Measurements from ENCODE around the gene PSMA4. TPM values are rescaled to one million over a fixed set of nuclear protein-coding genes. Genes with fewer than 3 reads are reported as not detected.

PSMA4 gene
- total RNA-seq (100 to 1,000 TPM in 6 of 7 donors, 10 to 100 TPM in 1; 99.0 to 128 (median 110) TPM), polyA plus RNA-seq (100 to 1,000 TPM; 176 to 243 (median 207) TPM)
- long read RNA-seq, donor 1, full-length matches to known transcripts, result 89 of 279 reads
- long read RNA-seq, donor 1, partial matches to known transcripts, result 184 of 279 reads
- long read RNA-seq, donor 1, other reads (novel, unspliced or antisense), result 6 of 279 reads
- long read RNA-seq, donor 2, full-length matches to known transcripts, result 64 of 235 reads
- long read RNA-seq, donor 2, partial matches to known transcripts, result 171 of 235 reads
- long read RNA-seq, donor 2, other reads (novel, unspliced or antisense), result 0 of 235 reads

DNA sequence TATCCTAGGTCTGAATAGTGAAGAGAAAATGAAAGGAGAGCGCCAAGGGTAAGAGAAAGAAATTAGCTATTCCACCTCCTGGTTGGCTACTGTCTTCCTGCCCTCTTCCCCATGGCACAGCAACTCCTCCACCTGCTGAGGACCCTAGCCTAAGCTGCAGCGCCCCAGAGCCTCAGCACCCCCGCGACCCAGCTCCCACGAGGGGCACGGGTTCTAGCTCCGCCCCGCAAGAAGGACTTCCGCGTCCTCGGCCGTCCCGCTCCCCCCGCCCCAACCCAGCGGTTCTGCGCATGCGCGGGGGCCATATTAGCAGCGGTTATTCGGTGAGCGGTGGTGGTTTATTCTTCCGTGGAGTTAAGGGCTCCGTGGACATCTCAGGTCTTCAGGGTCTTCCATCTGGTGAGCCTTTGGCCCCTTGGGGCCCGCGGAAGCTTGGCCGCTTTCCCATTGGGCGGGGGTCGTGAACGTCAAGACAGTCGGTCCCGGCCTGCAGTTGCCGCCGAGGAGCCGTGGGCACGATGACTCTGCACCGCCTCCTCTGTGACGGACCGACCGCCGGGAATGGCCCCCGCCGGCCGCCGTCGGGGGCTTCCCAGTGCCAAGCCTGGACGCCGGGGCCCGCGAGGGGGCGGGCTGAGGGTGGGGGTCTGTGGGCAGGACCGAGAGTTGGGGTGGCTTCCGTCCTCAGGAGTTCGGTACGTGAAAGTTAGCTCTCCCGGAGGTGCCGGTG is at the start of gene PSMA4:
TSS of gene PSMA4 (plus strand) at position 304 of the 730 bp plus-strand sequence. CDS start 1,484 bp downstream, outside the sequence.
- TF ChIP-seq POLR2A (IDR thresholded peaks at IDR 0.05) (peak in 2 of 3 donors; percentile 76 to 77), POLR2AphosphoS5 (IDR thresholded peaks at IDR 0.05) (peak; percentile 98)
- TF ChIP-seq, protein P1, sequence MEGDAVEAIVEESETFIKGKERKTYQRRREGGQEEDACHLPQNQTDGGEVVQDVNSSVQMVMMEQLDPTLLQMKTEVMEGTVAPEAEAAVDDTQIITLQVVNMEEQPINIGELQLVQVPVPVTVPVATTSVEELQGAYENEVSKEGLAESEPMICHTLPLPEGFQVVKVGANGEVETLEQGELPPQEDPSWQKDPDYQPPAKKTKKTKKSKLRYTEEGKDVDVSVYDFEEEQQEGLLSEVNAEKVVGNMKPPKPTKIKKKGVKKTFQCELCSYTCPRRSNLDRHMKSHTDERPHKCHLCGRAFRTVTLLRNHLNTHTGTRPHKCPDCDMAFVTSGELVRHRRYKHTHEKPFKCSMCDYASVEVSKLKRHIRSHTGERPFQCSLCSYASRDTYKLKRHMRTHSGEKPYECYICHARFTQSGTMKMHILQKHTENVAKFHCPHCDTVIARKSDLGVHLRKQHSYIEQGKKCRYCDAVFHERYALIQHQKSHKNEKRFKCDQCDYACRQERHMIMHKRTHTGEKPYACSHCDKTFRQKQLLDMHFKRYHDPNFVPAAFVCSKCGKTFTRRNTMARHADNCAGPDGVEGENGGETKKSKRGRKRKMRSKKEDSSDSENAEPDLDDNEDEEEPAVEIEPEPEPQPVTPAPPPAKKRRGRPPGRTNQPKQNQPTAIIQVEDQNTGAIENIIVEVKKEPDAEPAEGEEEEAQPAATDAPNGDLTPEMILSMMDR (IDR thresholded peaks at IDR 0.05 in 8 of 11, conservative IDR thresholded peaks at IDR 0.05 in 3 of 11), result peak in 7 of 11 experiments; percentile 12 to 63 (median 44)
- Histone ChIP-seq H3K27me3 (replicated peaks in 1 of 7) (no peaks in the 10 kb centered on the region), H3K9me3 (no peaks in the 10 kb centered on the region), H3K4me1 (peaks cover 14 to 44% (median 31%) of the 10 kb centered on the region in 6 donors), H3K4me3 (peak within 1 kb of the TSS; percentile 58 to 90 (median 80)), H3K36me3 (peaks cover 4 to 36% (median 29%) of the 10 kb centered on the region in 6 donors), H3K27ac (peak within 1 kb of the TSS; percentile 94 to 99 (median 97))
- DNase-seq, result peak; percentile 98
- WGBS, 5 donors, result 0 to 2% (median 0%) methylated on average over 8 to 56 of the region's 56 CpGs
- intact Hi-C loops (cut with DNase I; ENCODE audit: low total_unique reads), result no loop called here

DNA sequence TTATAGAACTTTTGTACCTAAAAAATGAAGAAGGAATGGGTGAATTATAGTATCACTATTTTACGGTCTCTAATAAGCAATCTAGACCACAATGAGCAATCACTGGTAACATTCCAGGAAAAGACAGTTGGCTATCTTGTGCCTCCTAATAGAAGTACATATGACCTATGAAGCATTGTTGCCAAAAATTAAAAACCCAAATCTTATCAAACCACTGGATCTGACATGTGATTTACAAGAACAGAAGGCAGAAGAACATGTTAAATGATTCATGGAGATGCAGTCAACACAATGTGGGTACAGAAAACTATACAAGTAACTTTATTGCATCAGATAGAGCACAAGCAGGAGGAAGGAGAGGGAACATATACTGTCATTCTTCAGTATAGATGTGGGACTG is 47.4 kb upstream of the PSMA4 start:
- Histone ChIP-seq H3K9me3 (no peaks in the 10 kb centered on the region), H3K4me3 (no peak overlapping the region), H3K4me1 (no peaks in the 10 kb centered on the region), H3K27me3 (replicated peaks in 1 of 7) (no peaks in the 10 kb centered on the region), H3K27ac (no peak overlapping the region), H3K36me3 (peaks cover 3 to 100% (median 93%) of the 10 kb centered on the region in 6 donors)
- WGBS, 5 donors, result 71 to 91% (median 87%) methylated on average over 1 of the region's 1 CpG
- DNase-seq, result no peak
- TF ChIP-seq, protein P1 (IDR thresholded peaks at IDR 0.05 in 8 of 11, conservative IDR thresholded peaks at IDR 0.05 in 3 of 11), result no peak
- no peak for TF ChIP-seq POLR2A (IDR thresholded peaks at IDR 0.05)
- TF ChIP-seq POLR2AphosphoS5 (IDR thresholded peaks at IDR 0.05), result no peak
- intact Hi-C loops (cut with DNase I; ENCODE audit: low total_unique reads), result no loop called here

DNA sequence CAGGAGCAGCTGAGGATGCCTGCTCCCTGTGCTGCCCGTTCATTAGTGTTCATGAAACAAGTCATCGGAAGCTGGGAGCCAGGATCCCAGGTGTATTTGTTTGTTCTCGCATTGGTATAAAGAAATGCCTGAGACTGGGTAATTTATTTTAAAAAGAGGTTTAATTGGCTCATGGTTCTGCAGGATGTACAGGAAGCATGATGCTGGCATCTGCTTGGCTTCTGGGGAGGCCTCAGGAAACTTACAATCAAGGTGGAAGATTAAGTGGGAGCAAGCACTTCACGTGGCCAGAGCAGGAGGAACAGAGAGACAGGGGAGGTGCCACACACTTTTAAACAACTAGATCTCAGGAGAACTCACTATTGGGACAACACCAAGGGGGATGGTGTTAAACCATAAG is 38.4 kb upstream of the PSMA4 start:
- 74 to 98% (median 96%) methylated on average over 4 of the region's 4 CpGs for WGBS, 5 donors
- peaks cover 0 to 7% (median 0%) of the 10 kb centered on the region in 7 donors for H3K27me3 ChIP-seq (replicated peaks in 1 of 7)
- no peak overlapping the region for H3K4me3 ChIP-seq
- H3K4me1 ChIP-seq, result peaks cover 0 to 7% (median 4%) of the 10 kb centered on the region in 6 donors
- DNase-seq, result no peak
- no peak overlapping the region for H3K27ac ChIP-seq
- intact Hi-C loops (cut with DNase I; ENCODE audit: low total_unique reads), result no loop called here
- TF ChIP-seq POLR2A (IDR thresholded peaks at IDR 0.05), result no peak
- TF ChIP-seq POLR2AphosphoS5 (IDR thresholded peaks at IDR 0.05), result no peak
- H3K36me3 ChIP-seq, result peaks cover 3 to 54% (median 35%) of the 10 kb centered on the region in 6 donors
- H3K9me3 ChIP-seq, result peaks cover 0 to 9% (median 4%) of the 10 kb centered on the region in 8 donors

DNA sequence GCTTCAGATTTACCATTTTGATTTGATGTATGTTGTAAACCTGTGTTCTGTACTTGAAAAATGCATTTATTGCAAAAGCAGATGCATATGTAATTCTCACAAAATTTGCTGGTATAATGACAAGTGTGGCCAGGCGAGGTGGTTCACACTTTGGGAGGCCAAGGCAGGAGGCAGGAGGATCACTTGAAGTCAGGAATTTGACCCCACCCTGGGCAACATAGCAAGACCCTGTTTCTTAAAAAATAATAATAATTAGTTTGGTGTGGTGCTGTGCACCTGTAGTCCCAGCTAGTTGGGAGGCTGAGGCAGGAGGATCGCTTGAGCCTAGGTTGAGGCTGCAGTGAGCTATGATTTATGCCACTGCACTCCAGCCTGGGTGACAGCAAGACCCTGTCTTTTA is 37.6 kb upstream of the PSMA4 start:
- no peak overlapping the region for H3K4me3 ChIP-seq
- 94 to 98% (median 97%) methylated on average over 2 of the region's 2 CpGs for whole genome bisulfite sequencing, 5 donors
- H3K27me3 ChIP-seq (replicated peaks in 1 of 7), result peaks cover 0 to 15% (median 0%) of the 10 kb centered on the region in 7 donors
- no peak for TF ChIP-seq POLR2A (IDR thresholded peaks at IDR 0.05)
- no peak for TF ChIP-seq POLR2AphosphoS5 (IDR thresholded peaks at IDR 0.05)
- TF ChIP-seq, protein P1 (IDR thresholded peaks at IDR 0.05 in 8 of 11, conservative IDR thresholded peaks at IDR 0.05 in 3 of 11), result no peak
- peaks cover 0 to 9% (median 4%) of the 10 kb centered on the region in 8 donors for H3K9me3 ChIP-seq
- DNase-seq, result no peak
- H3K4me1 ChIP-seq, result peaks cover 0 to 14% (median 7%) of the 10 kb centered on the region in 6 donors
- intact Hi-C loops (cut with DNase I; ENCODE audit: low total_unique reads), result no loop called here
- no peak overlapping the region for H3K27ac ChIP-seq
- H3K36me3 ChIP-seq, result peaks cover 3 to 46% (median 28%) of the 10 kb centered on the region in 6 donors

Data from spleen (tissue), 13 donors.